DLD1 (cell line): ENCODE measurements around the gene CTDSPL.

ENCODE experiments used
- in situ Hi-C: cut with HindIII; loops from 2 replicates; pipeline ENCODE4 v1.10.0; 2017; ENCODE audit warnings: low sequenced_read_pairs

Gene CTDSPL

DNA sequence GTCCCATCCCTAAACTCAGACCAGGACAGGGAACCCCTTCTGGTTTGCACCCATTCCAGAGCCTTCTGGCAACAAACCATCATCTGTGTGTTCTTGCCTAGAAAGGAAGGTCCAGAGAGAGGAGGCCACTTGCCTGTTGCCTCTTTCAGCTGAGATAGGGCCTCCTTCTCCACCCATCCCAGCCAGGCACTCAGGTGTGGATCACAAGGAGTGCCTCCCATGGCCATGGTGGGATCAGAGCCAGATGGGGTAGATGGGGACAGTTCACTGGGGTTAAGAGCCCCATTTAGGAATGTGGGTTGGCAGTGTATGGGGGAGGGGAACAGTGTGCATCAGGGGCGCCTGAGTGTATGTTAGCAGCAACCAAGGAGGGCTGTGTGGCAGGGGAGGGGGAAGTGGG, 8.9 kb upstream of the CTDSPL start:
- in situ Hi-C loops = no loop called here

DNA sequence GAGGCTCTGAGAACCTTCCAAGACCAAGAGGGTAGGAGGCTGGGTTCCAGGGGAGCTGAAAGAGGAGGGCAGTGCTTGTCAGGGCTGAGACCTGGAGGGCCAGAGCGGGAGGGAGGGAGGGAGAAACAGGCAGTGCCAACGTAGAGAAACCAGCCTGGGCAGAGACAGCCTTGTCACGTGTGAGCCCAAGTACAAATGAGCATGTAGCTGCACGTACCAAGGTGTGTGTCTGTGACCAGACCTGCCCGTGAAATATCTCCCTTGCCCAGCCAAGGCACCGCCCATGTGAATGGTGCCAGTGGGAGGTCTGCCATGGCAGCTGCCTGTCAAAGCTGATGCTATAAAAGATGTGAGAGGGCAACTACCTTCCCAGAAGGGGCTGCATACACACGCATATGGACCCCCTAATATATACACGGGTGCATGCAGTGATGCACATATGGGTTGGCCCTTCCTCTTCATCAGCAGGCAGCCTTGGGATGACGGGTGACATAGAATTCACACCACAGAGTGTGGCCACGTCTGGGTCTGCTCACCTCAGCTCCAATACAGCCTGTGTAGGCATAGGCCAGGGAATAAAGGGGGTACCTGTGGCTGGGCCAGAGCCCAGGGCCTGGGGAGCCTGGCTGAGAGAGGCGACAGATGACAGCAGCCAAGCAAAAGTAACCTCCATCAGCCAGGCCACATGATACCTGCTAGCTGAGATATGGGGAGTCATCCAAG, 7.8 kb upstream of the CTDSPL start:
- in situ Hi-C loops = no loop called here

DNA sequence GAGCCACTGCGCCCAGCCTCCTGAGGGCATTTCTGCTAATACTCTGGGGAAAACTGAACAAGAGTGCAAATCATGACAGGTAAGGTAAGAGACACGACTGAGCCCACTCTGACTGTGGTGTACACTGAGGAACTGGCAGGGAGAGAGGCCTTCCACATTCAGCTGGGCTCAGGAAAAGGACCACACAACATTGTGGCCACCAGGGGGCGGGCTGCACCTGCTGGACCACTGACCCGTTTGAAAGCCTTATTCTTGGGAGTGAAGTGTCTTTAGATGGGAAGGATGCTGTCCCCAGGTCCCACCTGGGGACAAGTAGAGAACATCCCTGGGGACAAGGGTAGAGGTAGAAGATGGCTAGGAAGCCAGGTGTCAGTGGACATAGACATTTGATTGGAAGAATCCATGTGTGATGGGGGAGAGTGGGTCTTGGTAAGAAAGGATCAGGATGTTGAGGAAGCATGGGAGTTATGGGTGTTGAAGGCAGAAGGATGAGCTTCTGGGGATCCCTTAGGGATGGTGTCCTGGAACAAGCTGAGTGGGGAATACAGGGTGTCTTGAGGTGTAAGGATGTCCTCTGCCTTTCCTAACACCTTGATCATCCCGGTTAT, 6.2 kb upstream of the CTDSPL start:
- in situ Hi-C loops = no loop called here

DNA sequence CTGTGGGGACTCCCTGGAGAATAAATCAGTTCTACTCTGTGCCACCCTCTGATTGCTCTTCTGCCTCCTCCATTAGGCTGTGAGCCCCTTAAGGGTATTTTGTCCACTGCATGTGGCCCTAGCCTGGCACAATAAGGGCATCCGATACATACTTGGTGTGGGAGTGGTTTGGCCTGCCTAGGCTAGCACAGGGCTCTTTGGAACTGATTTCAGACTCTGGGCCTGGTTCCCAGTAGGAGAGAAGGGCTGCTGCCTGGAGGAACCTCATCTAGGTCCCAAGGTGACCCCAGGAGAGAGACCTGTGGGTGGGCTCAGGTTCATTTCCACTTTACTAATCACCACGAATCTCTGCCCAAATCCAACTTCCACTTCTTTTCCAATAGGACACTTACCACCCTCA, 5.3 kb upstream of the CTDSPL start:
- in situ Hi-C loops = no loop called here

DNA sequence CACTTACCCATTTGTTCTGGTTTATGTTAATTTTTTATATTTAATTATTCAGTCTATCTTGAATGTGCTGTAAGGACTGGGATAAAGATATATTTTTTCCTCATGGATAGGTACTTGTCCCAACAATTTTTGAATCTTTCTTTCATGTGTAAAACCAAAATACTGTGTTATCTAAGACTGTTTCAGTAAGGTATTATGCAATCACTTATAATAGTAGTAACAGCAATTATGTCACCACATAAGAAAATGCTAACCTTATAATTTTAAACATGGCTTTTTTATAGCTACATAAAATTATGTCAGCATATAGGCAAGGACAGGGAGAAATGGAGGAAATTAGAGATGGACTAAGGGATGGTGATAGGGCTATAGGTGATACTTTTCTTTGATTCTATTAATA, 2.9 kb upstream of the CTDSPL start:
- in situ Hi-C loops = no loop called here

DNA sequence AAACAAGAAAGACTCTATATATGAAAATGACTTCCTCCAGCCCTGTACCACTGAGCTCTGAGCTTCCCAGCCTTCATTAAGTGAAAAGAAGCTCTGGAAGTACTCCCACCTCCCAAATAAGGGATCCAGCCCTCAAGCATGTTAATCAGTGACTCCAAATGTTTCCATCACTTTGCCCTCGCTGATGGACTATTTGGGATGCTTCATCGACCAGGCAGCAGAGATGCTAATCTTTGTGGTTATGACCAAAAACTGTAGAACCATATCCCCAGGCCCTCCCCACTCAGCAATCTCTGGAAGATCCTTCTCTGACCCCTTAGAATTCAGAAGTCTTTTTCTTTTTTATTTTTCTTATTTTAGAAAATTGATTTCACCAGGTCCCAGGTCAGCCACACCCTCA, 2.3 kb upstream of the CTDSPL start:
- in situ Hi-C loops = no loop called here

DNA sequence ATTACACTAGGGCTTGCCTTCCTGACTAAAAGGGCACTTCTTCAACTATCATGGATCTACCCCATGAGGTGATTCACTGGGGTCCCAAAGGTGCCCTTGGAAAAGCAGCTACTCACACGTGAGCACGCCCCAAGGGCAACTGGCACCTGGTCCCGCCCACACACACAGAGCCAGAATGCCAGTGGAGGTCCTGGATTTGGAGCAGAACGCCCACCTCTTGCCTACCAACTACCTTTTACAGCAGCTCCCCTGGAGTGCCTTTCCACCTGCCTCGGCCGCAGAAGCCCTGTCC, 1.8 kb upstream of the CTDSPL start:
- in situ Hi-C loops = no loop called here

DNA sequence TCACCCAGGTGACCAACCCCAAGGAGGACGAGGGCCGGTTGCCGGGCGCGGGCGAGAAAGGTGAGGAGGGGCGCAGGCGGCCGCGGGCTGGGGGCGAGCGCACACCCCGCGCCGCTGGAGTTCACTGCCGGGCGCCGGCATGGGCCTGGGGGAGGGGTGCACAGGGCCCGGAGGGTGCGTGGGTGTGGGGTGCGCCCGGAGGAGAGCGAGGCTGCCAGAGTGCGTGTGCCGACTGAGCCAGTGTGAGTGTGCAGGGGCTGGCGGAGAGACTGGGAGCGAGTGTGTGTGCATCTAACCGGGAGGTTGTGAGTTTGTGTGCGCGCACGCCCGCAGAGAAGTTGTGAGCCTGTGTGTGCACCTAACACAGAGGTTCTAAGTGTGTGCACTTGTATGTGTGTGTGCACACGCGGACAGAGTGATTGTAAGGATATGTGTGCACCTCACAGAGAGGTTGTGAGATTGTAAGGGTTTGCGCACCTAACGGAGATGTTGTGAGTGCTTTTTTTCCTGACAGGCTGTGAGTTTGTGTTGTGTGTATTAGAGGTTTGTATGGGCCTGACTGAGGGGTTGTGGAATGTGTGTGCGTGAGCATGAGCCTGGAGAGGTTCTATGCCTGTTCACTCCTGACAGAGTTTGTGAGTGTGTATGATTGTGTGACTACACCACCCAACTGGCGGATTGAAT, 681 bp downstream of the CTDSPL start:
- in situ Hi-C loops = no loop called here

DNA sequence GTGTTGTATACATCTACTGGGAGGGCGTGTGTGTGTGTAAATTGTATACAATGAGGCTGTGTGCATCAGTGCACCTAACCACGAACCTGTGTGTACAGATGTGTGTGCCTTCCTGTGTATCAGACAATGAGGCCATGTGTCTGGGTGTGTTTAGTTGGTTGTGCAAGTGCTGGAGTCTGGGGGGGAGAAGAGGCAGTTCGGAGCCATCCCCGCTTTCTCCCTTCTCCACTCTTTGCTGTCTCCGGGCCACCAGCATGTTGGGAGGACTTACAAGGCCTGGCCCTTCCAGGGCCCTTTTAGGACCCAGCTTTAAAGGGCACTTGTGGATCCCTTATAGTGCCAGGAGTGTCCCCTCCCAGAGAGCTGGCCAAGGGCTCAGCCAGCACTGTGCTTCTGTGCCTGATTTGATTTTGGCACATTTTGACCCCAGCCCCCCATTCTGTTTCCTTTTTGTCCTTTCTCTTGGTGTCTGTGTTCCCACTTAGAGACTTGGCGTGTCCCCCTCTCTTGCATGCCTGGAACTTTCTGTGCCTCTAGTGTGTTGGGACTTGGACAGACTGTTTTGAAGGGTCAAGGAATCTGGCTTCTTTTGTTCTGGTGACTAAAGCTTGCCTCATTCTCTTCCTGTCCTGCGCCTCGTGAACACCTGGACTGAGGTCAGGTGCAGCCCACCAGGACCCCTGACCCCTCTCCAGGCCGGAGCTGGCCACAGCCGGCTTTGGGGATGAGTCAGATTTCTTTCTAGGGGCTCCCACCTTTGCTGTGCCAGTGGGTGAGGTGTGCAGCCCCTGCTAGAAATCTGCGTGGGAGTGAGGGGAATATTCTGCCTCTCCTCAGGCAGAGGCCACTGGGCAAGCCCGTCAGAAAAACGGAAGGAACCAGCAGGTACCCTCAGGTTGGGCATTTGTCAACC, 1.5 kb downstream of the CTDSPL start:
- in situ Hi-C loops = no loop called here

DNA sequence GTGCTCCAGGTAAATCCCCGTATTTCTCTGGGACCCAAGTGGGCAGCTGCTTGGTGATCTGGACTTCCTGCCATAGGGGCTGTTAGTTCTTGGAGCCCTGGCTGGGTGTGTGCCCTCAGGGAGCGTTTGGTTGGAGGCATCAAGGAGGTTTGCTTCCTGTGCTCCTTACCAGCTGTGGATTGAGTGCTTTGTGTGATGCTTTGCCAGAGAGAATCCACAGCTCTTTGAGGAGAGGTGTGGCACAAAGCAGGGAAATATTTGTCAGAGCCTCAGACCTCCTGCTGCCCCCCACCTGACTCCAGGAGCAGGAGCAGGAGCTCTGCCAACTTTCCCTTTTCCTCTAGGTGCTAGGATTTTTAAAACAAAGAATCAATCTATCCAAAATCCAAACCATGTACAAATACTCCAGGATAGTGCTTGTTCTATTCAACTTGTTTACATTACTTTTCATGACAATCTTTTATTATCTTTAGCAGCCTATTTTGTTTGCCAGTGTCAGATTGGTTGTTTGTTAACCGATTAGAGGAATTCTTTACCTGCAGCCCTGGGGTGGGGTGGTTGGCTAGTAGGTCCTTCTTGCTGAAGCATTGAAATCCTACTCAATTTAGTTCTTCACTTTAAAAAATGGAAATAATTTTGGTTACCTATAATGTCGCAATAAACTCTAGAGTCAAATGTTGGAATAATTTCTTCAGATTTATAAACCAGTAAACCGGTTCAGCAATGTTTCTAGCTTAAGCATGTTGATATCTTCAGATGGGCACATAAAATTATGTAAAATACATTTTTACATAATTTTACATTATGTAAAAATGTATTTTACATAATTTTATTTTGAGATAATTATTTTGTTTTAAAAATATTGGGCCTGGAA, 2.5 kb downstream of the CTDSPL start:
- in situ Hi-C loops = no loop called here

DNA sequence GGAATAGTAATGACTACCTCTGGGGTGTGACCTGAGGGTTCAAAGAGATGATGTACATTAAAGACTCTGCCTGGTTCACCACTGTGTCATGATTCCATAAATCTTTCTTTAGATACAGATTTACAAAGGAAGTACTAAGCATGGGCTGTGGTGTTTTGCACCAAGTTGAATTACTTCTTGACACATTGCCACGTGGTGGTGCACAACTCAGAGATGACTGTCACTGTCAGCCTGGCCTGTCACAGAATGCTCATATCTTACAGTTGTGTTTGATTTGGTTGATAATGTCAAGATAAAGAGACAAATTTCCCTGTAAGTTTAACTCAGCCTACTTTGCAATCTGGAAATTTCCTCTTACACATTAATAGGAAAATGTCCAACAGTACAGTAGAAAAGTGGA, 3.2 kb downstream of the CTDSPL start:
- in situ Hi-C loops = no loop called here

DNA sequence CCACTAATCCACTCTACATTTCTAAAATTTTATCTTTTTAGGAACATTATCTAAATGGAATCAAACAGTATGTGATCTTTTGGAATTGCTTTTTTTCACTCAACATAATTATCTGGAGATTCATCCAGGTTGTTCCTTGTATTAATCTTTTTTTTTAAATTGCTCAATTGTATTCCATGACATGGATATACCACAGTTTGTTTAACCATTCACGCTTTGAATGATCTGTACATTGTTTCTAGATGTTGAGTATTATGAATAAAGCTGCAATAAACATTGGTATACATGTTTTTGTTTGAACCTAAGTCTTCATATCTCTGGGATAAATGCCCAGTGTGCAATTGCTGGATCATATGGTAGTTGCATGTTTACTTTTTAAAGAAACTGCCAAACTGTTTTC, 5.5 kb downstream of the CTDSPL start:
- in situ Hi-C loops = no loop called here

DNA sequence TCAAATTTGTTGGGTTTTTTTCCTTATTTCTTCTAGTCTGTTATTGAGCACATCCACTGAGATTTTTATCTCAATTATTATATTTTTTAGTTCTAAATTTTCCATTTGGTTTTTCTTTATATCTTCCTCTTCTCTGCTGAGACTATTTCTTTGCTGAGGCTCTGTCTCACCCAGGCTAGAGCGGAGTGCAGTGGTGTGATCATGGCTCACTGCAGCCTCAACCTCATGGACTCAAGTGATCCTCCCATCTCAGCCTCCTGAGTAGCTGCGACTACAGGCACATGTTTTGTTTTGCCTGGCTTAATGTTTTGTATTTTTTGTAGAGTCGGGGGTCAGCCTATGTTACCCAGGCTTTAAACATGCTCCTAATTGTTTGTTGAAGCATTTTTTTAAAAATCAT, 10.2 kb downstream of the CTDSPL start:
- in situ Hi-C loops = no loop called here

DNA sequence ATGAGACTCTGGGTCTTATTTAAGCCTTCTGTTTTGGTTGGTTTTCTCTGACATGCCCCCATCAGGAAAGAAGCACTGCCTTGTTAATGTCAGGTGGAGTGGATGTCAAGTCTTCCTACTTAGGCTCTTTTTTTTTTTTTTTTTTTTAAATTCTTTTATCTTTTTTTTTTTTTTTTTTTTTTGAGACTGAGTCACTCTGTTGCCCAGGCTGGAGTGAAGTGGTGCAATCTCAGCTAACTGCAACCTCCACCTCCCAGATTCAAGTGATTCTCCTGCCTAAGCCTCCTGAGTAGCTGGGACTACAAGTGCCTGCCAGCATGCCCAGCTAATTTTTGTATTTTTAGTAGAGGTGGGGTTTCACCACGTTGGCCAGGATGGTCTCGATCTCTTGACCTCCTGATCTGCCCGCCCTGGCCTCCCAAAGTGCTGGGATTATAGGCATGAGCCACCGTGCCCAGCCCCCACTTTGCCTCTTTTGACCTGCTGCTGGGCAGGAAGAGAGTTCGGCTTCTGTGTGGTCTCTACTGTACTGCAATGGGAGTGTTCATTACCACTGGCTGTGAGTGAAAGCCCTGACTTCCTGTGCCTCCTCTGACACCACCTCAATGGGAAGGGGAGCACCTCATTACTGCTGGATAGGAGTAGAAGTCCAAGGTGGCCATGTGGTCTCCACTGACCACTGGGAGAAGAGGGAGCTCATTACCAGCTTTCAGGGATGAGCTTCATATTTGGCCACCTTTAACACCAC, 10.9 kb downstream of the CTDSPL start:
- in situ Hi-C loops = no loop called here

DNA sequence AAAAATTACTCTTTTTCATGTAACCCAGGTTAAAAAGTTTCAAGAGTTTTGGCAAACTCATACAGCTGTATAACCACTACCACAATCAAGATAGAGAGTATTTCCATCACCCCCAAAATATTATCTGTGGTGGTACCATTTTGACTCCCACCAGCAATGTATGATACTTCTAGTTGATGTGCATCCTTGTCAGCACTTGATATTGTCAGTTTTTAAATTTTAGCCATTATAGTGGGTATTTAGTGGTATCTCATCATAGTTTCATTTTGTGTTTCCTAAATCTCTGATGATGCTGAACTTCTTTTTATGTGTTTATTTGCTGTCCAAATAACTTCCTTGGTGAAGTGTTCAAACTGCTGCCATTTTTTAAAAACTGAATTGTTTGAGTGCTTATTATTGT, 14.6 kb downstream of the CTDSPL start:
- in situ Hi-C loops = no loop called here

DNA sequence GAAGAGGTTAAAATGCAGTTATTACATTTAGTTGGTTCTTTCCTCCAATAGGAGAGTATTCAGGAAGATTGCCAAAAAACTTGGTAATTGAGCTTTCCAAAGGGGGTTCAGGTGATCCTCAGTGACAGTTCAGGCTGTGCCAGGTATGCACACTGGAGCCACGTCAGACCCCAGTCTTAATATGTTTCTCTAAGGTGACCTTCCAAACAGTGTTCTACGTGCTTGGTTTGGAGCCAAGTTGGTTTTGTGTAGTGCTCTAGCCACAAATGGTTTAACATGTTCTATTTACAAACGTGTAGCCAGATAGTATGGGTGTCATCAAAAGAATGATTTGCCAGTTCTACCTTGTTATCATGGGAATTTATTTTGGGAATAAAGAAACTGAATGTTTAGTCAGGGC, 21.0 kb downstream of the CTDSPL start:
- in situ Hi-C loops = loop anchor here (5.0 kb wide), 1 partner anchor 80 kb away; no protein-coding TSS in a partner anchor

DNA sequence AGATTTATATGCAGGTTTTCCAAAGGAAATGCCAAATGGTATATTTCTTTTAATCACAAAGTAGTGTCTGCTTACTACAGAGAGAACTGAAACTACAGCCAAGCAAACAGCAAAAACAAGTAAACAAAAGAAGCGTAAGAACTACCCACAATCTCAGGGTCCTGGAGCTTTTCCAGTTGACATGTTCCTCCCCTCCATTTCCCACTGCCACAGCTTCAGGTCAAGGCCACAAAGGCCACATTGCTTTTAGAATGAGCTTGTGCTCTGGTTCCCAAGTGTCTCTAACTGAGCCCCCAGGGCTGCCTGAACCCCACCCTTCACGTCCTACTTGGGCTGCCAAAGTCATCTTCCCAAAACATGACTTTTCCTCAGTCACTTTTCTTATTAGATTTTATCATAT, 24.1 kb downstream of the CTDSPL start:
- in situ Hi-C loops = no loop called here

DNA sequence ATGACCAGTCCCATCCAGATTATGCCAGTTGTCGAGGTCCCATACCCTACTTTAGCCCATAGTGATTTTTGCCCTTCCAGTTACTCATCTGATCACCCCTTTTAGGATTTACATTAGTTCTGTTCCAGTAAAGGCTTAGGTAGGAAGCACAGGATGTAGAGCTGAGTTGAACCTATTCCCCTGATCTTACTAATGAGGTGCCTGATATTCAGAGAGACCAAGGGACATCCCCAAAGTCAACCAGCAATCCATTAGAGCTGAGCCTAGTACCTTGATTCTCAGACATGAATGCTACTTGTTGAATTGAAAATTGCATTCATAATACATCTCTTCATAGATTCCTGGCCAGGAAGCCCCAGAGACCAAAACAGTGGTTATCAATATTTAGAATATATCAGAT, 24.7 kb downstream of the CTDSPL start:
- in situ Hi-C loops = no loop called here

DNA sequence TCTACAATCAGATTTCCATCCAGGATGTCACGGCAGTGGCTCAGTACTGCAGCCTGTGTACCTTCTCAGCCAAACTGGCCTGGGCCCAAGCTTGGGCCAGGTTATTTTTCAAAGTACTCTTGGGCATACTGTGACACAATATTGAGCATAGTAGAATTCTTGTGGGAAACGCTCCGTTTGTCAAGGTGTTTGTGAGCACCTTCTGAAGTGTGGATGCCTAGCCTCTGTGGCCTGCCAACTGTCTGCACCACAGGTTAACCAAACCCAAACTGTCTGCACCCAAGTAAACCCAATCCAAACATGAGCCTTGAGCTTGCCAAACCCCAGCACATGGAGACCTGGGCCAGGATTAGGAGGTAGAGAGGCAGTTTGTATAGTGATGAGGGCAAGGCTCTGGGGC, 25.4 kb downstream of the CTDSPL start:
- in situ Hi-C loops = no loop called here

DNA sequence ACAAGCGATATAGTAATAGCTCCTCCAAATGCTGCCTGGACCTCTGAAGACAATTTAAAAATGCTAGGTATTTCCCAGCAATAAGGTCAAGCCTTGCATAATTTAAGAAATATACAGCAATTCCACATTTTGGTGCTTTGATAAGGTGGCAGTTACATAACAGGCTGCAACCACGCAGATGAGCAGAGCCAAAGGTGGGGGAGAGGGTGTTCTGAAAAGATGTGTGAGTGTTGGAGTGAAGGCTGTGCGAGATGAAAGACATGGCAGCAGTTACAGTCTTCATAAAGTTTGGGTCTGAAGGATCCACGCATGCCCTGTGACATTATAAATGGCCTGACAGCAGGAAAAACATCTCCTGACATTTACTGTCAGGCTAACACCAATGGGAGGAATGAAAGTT, 26.1 kb downstream of the CTDSPL start:
- in situ Hi-C loops = no loop called here
